GM13977 (cell line): ENCODE measurements around the gene CARMIL1.

Experiments
- DNase-seq: peaks from one replicate; pipeline ENCODE4 v3.0.0; 2012; ENCODE audit warnings: low spot score
- in situ Hi-C: fragments of 300-500 bp; cut with MboI; formaldehyde crosslinking; loops from one replicate; pipeline ENCODE4 v1.12.0; 2022; ENCODE audit warnings: low sequenced_read_pairs, low pct_unique_long_range_greater_than_20kb, mixed read lengths, inconsistent platforms; ENCODE audit not compliant: unreplicated experiment
- TF ChIP-seq, protein P1 (sequence below): IDR thresholded peaks from 2 replicates; pipeline ENCODE4 v1.5.1; 2012; ENCODE audit warnings: mild to moderate bottlenecking, control low read depth; ENCODE audit not compliant: insufficient read depth; ENCODE audit errors: extremely low read depth, missing control alignments

Gene CARMIL1

DNA sequence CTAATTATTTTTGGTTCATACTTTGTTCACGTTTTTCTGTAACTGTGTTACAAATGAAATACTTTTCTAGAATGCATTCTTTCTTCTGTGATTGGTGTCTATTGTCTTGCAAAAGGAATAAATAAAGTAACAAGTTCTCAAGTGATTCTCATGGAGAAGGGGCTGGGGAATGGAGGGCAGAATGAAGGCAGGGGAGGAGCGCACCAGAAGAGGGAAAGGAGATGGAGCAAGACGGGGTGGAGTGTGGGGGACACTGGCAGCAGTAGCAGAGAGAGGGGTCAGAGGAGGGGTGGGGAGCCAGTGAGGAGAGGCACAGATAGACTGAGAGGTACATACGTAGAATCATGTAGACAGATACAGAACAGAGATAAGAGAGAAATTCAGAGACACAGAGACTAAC lies 136.5 kb downstream of the CARMIL1 start:
- in situ Hi-C loops = no loop called here
- DNase-seq = no peak
- TF ChIP-seq, protein P1, sequence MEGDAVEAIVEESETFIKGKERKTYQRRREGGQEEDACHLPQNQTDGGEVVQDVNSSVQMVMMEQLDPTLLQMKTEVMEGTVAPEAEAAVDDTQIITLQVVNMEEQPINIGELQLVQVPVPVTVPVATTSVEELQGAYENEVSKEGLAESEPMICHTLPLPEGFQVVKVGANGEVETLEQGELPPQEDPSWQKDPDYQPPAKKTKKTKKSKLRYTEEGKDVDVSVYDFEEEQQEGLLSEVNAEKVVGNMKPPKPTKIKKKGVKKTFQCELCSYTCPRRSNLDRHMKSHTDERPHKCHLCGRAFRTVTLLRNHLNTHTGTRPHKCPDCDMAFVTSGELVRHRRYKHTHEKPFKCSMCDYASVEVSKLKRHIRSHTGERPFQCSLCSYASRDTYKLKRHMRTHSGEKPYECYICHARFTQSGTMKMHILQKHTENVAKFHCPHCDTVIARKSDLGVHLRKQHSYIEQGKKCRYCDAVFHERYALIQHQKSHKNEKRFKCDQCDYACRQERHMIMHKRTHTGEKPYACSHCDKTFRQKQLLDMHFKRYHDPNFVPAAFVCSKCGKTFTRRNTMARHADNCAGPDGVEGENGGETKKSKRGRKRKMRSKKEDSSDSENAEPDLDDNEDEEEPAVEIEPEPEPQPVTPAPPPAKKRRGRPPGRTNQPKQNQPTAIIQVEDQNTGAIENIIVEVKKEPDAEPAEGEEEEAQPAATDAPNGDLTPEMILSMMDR = no peak

DNA sequence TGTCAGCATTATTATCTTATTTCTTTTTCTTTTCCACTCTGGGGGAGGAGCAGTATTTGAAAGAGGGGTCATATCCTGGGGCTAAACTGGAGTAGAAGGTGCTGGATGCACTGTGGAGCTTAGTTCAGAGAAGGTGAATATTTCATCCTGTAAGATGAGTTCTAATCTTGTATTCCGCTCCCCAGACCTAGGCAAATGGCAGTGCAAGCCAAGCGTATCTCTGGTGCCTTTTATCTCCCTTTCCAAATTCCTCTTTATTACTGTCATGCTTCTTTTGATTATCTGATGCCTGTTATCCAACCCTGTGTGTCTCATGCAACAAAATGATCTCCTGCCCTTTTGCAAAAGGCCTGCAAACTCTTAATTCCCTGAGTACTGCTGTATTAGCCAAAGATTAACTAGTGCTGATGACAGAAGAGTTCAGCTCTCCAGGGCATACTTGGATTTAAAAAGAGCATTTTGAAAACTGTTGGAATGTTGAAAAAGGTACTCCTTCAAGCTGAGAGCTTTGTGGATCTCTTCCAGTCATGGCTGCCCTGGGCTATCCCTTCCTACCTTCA lies 138.0 kb downstream of the CARMIL1 start:
- in situ Hi-C loops = no loop called here
- DNase-seq = no peak
- TF ChIP-seq, protein P1 = no peak

DNA sequence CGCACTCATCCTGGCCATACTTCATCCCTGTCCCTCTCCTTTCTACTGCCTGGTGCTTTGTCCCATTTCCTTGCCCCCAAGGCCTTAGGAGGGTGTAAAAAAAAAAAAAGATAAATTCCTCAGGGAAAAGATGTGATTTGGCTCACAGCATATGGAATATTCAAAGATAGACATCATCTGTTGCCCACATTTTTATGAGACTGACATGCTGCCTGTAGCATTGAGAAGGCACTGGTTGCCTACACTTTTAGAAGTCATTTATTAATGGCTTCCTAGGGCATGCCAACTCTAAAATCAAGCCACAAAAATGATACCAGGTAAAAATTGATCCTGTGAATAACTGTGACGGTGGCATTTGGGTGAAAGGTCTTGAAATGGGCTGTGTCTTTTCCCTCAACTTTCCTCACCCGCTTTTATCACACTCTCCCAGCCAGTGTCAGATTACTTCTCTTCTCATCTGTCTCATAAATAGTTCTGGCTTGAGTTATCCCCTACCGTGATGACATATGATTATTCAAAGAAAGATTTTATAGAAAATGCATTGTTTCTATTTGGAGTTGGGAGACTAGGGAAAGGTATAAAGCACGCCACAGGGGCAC lies 139.4 kb downstream of the CARMIL1 start:
- TF ChIP-seq, protein P1 = no peak
- no peak for DNase-seq
- in situ Hi-C loops = no loop called here

DNA sequence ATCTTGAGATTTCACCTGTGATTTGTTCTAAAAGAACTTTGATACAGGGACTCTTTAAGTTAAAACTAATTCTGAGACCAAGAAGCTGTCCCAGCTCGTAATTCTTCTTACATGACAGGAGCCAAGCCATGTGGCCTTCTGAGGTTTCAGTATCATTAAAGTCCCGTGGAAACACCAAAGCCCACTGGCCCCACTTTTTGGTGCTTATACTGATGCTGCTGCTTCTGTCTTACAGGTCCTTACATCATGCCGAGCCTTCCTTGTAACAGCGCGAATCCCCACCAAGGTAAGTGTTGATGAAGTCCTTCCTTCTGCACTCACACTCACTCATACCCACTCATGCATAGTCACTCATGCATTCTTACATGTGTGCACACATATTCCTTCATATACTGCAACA lies 140.7 kb downstream of the CARMIL1 start:
- TF ChIP-seq, protein P1 = no peak
- DNase-seq = no peak
- in situ Hi-C loops = no loop called here

DNA sequence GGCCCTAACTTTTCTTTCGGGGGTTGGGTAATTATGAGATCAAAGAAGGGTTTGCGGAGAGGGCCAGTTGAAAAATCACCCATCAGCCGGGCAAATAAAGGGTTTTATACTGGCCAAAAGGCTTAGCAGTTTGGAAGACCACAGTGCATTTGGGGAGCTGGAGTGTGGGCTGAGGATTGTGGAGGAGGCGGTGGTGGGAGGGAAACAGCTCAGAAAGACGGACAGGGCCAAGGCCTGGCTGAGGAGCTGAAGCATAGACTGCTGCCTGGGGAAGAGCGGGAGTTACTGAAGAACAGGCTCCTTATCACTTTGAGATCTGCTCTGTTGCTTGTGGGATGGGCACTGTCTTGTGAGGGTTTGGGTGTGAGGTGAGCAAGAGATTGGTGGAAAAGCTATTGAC lies 144.2 kb downstream of the CARMIL1 start:
- TF ChIP-seq, protein P1 = no peak
- DNase-seq = no peak
- in situ Hi-C loops = no loop called here

DNA sequence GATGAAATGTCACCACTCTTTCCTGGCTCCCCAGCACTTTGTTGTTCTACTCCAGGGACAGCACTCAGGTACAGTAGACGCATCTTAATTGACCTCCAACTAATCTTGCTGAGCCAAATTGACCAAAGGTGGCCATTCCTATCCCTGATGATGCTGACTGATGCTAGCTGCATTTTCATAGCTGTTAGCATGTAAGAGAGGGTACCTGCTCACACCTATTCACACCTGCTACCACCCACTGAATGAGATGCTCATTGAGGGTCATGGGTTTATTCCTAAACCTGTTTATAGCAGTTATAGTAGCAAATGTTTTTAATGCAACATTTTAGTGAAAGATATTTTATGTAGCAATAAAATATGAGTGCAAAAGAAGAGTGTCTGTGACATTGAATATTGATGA lies 145.1 kb downstream of the CARMIL1 start:
- in situ Hi-C loops = no loop called here
- TF ChIP-seq, protein P1 = no peak
- no peak for DNase-seq
